G401.6 (cell line): Measurements from ENCODE around the gene KRTAP5-3.
"Not testable (repeated sequence)": the region's sequence is repeated elsewhere in the genome, so short reads cannot be mapped to it uniquely, and the experiment has no call there.

Experiments
- FAIRE-seq: peaks from 2 replicates; lab custom pipeline; 2012; peaks lifted over from hg19 to GRCh38; lab: Jason Lieb, UNC

KRTAP5-3 gene

GRCh38 chr11:1619449-1619848 lies 11.2 kb upstream of the KRTAP5-3 start:
- no peak for FAIRE-seq

- FAIRE-seq, result no peak
These were observed 10.0 kb upstream of the KRTAP5-3 start for GRCh38 chr11:1618231-1618630.

- not testable (repeated sequence) for FAIRE-seq
These were observed 362 bp downstream of the KRTAP5-3 start for GRCh38 chr11:1607901-1608300.

- not testable (repeated sequence) for FAIRE-seq
These were observed 962 bp downstream of the KRTAP5-3 start for GRCh38 chr11:1607156-1607845.

- FAIRE-seq, result not testable (repeated sequence)
These were observed 2.3 kb downstream of the KRTAP5-3 start for GRCh38 chr11:1605923-1606322.

GRCh38 chr11:1604711-1605110 lies 3.6 kb downstream of the KRTAP5-3 start:
- FAIRE-seq, result no peak

- FAIRE-seq, result no peak
These were observed 4.1 kb downstream of the KRTAP5-3 start for GRCh38 chr11:1604181-1604580.

GRCh38 chr11:1603629-1604028 lies 4.6 kb downstream of the KRTAP5-3 start:
- FAIRE-seq, result no peak

- not testable (repeated sequence) for FAIRE-seq
These were observed 6.6 kb downstream of the KRTAP5-3 start for GRCh38 chr11:1601663-1602062.

GRCh38 chr11:1600626-1601025 lies 7.6 kb downstream of the KRTAP5-3 start:
- FAIRE-seq, result no peak

- no peak for FAIRE-seq
These were observed 9.4 kb downstream of the KRTAP5-3 start for GRCh38 chr11:1598816-1599215.

GRCh38 chr11:1598406-1598805 lies 9.9 kb downstream of the KRTAP5-3 start:
- FAIRE-seq, result not testable (repeated sequence)

- no peak for FAIRE-seq
These were observed 10.3 kb downstream of the KRTAP5-3 start, which contains the start of gene KRTAP5-2 for GRCh38 chr11:1597994-1598380. Gene KRTAP5-2, minus strand, starts transcription at chr11:1598294. Its CDS starts 44 bp downstream, at chr11:1598250.

GRCh38 chr11:1597331-1597993 lies 10.8 kb downstream of the KRTAP5-3 start:
- FAIRE-seq, result no peak

GRCh38 chr11:1596576-1597121 lies 11.6 kb downstream of the KRTAP5-3 start:
- not testable (repeated sequence) for FAIRE-seq

- peak; percentile 86 for FAIRE-seq
These were observed 12.2 kb downstream of the KRTAP5-3 start for GRCh38 chr11:1595994-1596575.

- FAIRE-seq, result no peak
These were observed 15.6 kb downstream of the KRTAP5-3 start for GRCh38 chr11:1592628-1593027.

- no peak for FAIRE-seq
These were observed 18.3 kb downstream of the KRTAP5-3 start for GRCh38 chr11:1589996-1590395.

GRCh38 chr11:1589191-1589963 lies 18.9 kb downstream of the KRTAP5-3 start:
- not testable (repeated sequence) for FAIRE-seq

- no peak for FAIRE-seq
These were observed 21.6 kb downstream of the KRTAP5-3 start for GRCh38 chr11:1586699-1587098.

GRCh38 chr11:1584661-1585370 lies 23.4 kb downstream of the KRTAP5-3 start, which contains the start of gene KRTAP5-1:
Gene KRTAP5-1, minus strand, starts transcription at chr11:1585283. Its CDS starts 34 bp downstream, at chr11:1585249.
- not testable (repeated sequence) for FAIRE-seq
